ENCODE measurements around the gene SERPINB5.

The SERPINB5 gene

GRCh38 chr18:63544017-63544416, 67.3 kb downstream of the SERPINB5 start:
- H3K36me3 ChIP-seq (ENCODE audit: insufficient read depth, low read length) = no peaks in the 10 kb centered on the region
- H3K9ac ChIP-seq (ENCODE audit: low read depth, low read length) = no peak overlapping the region
- TF ChIP-seq CTCF (IDR thresholded peaks at IDR 0.05; ENCODE audit: borderline replicate concordance, extremely low read depth, low read length, poor library complexity, severe bottlenecking) (no peak), EZH2 (IDR thresholded peaks at IDR 0.05; ENCODE audit: borderline replicate concordance, low read depth, low read length, severe bottlenecking) (no peak)
- no peak overlapping the region for H3K4me2 ChIP-seq (ENCODE audit: insufficient read depth, low read length)
- H2AFZ ChIP-seq (ENCODE audit: low read depth, low read length) = no peak overlapping the region
- H3K9me3 ChIP-seq (ENCODE audit: insufficient read depth, low read length, severe bottlenecking) = no peaks in the 10 kb centered on the region
- no peaks in the 10 kb centered on the region for H3K79me2 ChIP-seq (ENCODE audit: insufficient read depth, low read length)
- H3K4me1 ChIP-seq (ENCODE audit: insufficient read depth, low read length) = no peaks in the 10 kb centered on the region
- peaks cover 22% of the 10 kb centered on the region for H3K27me3 ChIP-seq (ENCODE audit: insufficient read depth, low read length, poor library complexity)
- no peak overlapping the region for H3K4me3 ChIP-seq (ENCODE audit: low read depth in 1 of 2, low read length in 2 of 2)
- DNase-seq (no peak), ATAC-seq (ENCODE audit: insufficient read depth, low read depth) (no peak)
- no peaks in the 10 kb centered on the region for H4K20me1 ChIP-seq (ENCODE audit: insufficient read depth, low read length)
- H3K27ac ChIP-seq (ENCODE audit: low read length) = no peak overlapping the region

GRCh38 chr18:63545000-63545399, 68.2 kb downstream of the SERPINB5 start:
- H3K79me2 ChIP-seq (ENCODE audit: insufficient read depth, low read length) = no peaks in the 10 kb centered on the region
- no peaks in the 10 kb centered on the region for H4K20me1 ChIP-seq (ENCODE audit: insufficient read depth, low read length)
- peaks cover 28% of the 10 kb centered on the region for H3K27me3 ChIP-seq (ENCODE audit: insufficient read depth, low read length, poor library complexity)
- no peaks in the 10 kb centered on the region for H3K9me3 ChIP-seq (ENCODE audit: insufficient read depth, low read length, severe bottlenecking)
- no peak overlapping the region for H3K9ac ChIP-seq (ENCODE audit: low read depth, low read length)
- DNase-seq = no peak
- H3K36me3 ChIP-seq (ENCODE audit: insufficient read depth, low read length) = no peaks in the 10 kb centered on the region
- no peak overlapping the region for H3K4me2 ChIP-seq (ENCODE audit: insufficient read depth, low read length)
- ATAC-seq (ENCODE audit: insufficient read depth, low read depth) = no peak
- H2AFZ ChIP-seq (ENCODE audit: low read depth, low read length) = no peak overlapping the region
- no peak overlapping the region for H3K4me3 ChIP-seq (ENCODE audit: low read depth in 1 of 2, low read length in 2 of 2)
- TF ChIP-seq CTCF (IDR thresholded peaks at IDR 0.05; ENCODE audit: borderline replicate concordance, extremely low read depth, low read length, poor library complexity, severe bottlenecking) = no peak
- TF ChIP-seq EZH2 (IDR thresholded peaks at IDR 0.05; ENCODE audit: borderline replicate concordance, low read depth, low read length, severe bottlenecking) = no peak
- no peaks in the 10 kb centered on the region for H3K4me1 ChIP-seq (ENCODE audit: insufficient read depth, low read length)
- H3K27ac ChIP-seq (ENCODE audit: low read length) = no peak overlapping the region

- Histone ChIP-seq H3K27ac (ENCODE audit: low read length) (no peak overlapping the region), H4K20me1 (ENCODE audit: insufficient read depth, low read length) (no peaks in the 10 kb centered on the region), H3K4me1 (ENCODE audit: insufficient read depth, low read length) (no peaks in the 10 kb centered on the region), H3K79me2 (ENCODE audit: insufficient read depth, low read length) (no peaks in the 10 kb centered on the region), H2AFZ (ENCODE audit: low read depth, low read length) (no peak overlapping the region), H3K9ac (ENCODE audit: low read depth, low read length) (no peak overlapping the region), H3K9me3 (ENCODE audit: insufficient read depth, low read length, severe bottlenecking) (no peaks in the 10 kb centered on the region), H3K4me3 (ENCODE audit: low read depth in 1 of 2, low read length in 2 of 2) (no peak overlapping the region), H3K4me2 (ENCODE audit: insufficient read depth, low read length) (no peak overlapping the region), H3K27me3 (ENCODE audit: insufficient read depth, low read length, poor library complexity) (peaks cover 36% of the 10 kb centered on the region), H3K36me3 (ENCODE audit: insufficient read depth, low read length) (no peaks in the 10 kb centered on the region)
- DNase-seq = no peak
- no peak for ATAC-seq (ENCODE audit: insufficient read depth, low read depth)
- TF ChIP-seq EZH2 (IDR thresholded peaks at IDR 0.05; ENCODE audit: borderline replicate concordance, low read depth, low read length, severe bottlenecking) = no peak
- TF ChIP-seq CTCF (IDR thresholded peaks at IDR 0.05; ENCODE audit: borderline replicate concordance, extremely low read depth, low read length, poor library complexity, severe bottlenecking) = no peak
Measured at GRCh38 chr18:63550068-63550467, 73.3 kb downstream of the SERPINB5 start.

GRCh38 chr18:63551769-63552168, 75.0 kb downstream of the SERPINB5 start:
- H3K9ac ChIP-seq (ENCODE audit: low read depth, low read length) = no peak overlapping the region
- no peak overlapping the region for H3K27ac ChIP-seq (ENCODE audit: low read length)
- H3K4me2 ChIP-seq (ENCODE audit: insufficient read depth, low read length) = no peak overlapping the region
- no peak for ATAC-seq (ENCODE audit: insufficient read depth, low read depth)
- no peak for DNase-seq
- TF ChIP-seq CTCF (IDR thresholded peaks at IDR 0.05; ENCODE audit: borderline replicate concordance, extremely low read depth, low read length, poor library complexity, severe bottlenecking) = no peak
- no peak for TF ChIP-seq EZH2 (IDR thresholded peaks at IDR 0.05; ENCODE audit: borderline replicate concordance, low read depth, low read length, severe bottlenecking)
- no peaks in the 10 kb centered on the region for H4K20me1 ChIP-seq (ENCODE audit: insufficient read depth, low read length)
- no peaks in the 10 kb centered on the region for H3K79me2 ChIP-seq (ENCODE audit: insufficient read depth, low read length)
- peaks cover 42% of the 10 kb centered on the region for H3K27me3 ChIP-seq (ENCODE audit: insufficient read depth, low read length, poor library complexity)
- H2AFZ ChIP-seq (ENCODE audit: low read depth, low read length) = no peak overlapping the region
- no peaks in the 10 kb centered on the region for H3K4me1 ChIP-seq (ENCODE audit: insufficient read depth, low read length)
- no peak overlapping the region for H3K4me3 ChIP-seq (ENCODE audit: low read depth in 1 of 2, low read length in 2 of 2)
- no peaks in the 10 kb centered on the region for H3K36me3 ChIP-seq (ENCODE audit: insufficient read depth, low read length)
- H3K9me3 ChIP-seq (ENCODE audit: insufficient read depth, low read length, severe bottlenecking) = no peaks in the 10 kb centered on the region
